ENCODE data around the gene EOGT. TPM values are rescaled to one million over a fixed set of nuclear protein-coding genes. Genes with fewer than 3 reads are reported as not detected.

EOGT gene
- total RNA-seq, 2 experiments from 2014 or later: 5.9 to 10.8 TPM

DNA sequence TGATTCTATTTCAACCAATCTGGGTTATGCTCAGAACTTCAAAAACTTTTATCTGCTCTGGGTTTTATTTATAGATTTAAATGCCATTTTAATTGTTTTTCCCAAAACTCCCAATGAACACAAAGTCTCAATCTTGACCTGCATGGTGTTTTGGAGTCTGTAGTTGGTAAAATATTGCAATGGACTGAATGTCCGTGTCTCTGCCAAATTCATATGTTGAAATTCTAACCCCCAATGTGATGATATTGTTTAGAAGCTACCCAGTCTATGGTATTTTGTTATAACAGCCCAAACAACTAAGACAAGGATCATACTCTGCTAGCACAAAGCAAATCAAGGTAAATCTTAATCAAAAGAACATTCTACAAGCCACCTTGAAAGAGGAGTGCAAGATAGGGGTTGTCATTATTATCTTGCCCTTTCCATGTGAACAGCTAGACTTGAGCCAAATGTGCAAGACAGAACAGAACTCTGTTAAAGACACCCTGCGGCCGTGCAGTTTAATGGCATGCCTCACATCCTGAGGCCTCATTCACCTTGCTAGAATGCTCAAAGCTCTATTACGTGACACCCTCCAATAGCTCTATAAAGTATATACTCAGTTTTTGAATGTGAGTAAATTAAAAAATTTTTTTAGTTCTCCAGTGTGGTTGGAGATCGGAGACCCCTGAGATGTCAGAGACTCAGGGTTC lies 7.5 kb downstream of the EOGT start:
- H3K9me2 ChIP-seq (ENCODE audit: insufficient read depth, low read length): no peaks in the 10 kb centered on the region
- no peaks in the 10 kb centered on the region for H3K4me1 ChIP-seq (ENCODE audit: insufficient read depth, low read length, poor library complexity, severe bottlenecking)
- H3K79me2 ChIP-seq (ENCODE audit: insufficient read depth, low read depth, low read length): no peaks in the 10 kb centered on the region
- H3K4me3 ChIP-seq (ENCODE audit: low read depth, low read length, poor library complexity, severe bottlenecking): no peak overlapping the region
- TF ChIP-seq, protein P1, sequence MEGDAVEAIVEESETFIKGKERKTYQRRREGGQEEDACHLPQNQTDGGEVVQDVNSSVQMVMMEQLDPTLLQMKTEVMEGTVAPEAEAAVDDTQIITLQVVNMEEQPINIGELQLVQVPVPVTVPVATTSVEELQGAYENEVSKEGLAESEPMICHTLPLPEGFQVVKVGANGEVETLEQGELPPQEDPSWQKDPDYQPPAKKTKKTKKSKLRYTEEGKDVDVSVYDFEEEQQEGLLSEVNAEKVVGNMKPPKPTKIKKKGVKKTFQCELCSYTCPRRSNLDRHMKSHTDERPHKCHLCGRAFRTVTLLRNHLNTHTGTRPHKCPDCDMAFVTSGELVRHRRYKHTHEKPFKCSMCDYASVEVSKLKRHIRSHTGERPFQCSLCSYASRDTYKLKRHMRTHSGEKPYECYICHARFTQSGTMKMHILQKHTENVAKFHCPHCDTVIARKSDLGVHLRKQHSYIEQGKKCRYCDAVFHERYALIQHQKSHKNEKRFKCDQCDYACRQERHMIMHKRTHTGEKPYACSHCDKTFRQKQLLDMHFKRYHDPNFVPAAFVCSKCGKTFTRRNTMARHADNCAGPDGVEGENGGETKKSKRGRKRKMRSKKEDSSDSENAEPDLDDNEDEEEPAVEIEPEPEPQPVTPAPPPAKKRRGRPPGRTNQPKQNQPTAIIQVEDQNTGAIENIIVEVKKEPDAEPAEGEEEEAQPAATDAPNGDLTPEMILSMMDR (conservative IDR thresholded peaks at IDR 0.05; ENCODE audit: low read length): no peak
- TF ChIP-seq EZH2phosphoT487 (IDR thresholded peaks at IDR 0.05; ENCODE audit: borderline replicate concordance, low read depth, low read length): no peak
- no peak for DNase-seq (ENCODE audit: low spot score)
- intact Hi-C loops (cut with micrococcal nuclease; ENCODE audit: unreplicated experiment): no loop called here
- H2AFZ ChIP-seq (ENCODE audit: low read length): no peak overlapping the region
- no peaks in the 10 kb centered on the region for H3K36me3 ChIP-seq (ENCODE audit: insufficient read depth, low read length)
- POLR2A ChIA-PET: no interaction called here
- H3K4me2 ChIP-seq (ENCODE audit: low read length): no peak overlapping the region
- CTCF ChIA-PET (ENCODE audit: unreplicated experiment): no interaction called here
- H3K27ac ChIP-seq (ENCODE audit: low read depth, low read length, poor library complexity, severe bottlenecking): no peak overlapping the region
- H4K20me1 ChIP-seq (ENCODE audit: insufficient read depth, low read length): no peaks in the 10 kb centered on the region
- no peaks in the 10 kb centered on the region for H3K9me3 ChIP-seq (ENCODE audit: low read length)
- no TSS peak for BruUV-seq (replicated peaks)

DNA sequence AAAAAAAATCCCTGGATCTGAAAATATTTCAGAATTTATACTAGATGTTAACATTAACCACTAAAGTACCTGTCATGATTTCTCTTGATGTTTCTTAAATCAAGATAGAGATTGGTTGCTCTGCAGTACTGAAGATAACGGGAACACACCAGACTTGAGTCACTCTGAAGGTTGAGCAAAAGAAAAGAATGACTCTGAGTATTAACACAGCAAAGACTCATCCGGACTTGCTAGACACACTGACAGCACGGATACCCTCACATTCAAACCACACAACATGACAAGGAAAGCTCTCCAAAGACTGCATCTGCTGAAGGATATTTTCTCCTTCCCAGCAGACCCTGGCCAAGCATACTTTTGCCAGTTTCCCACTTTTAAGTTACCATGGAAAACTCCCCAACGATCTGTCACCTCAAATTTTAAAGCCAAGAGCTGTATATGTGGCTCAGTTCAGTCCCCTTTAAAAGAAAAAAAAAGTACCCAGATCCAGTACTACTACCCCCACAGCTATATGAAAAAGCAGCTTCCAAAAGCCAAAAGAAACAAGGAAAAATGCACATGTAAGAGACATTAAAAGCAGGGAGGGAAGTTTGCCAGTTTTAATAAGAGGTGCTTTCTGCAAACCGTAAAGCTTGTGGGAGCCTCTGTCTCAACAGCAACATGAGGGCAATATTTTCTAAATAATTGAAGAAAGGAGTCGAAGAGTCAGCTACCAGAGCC lies 8.3 kb downstream of the EOGT start:
- CTCF ChIA-PET (ENCODE audit: unreplicated experiment): no interaction called here
- Histone ChIP-seq H3K27ac (ENCODE audit: low read depth, low read length, poor library complexity, severe bottlenecking) (no peak overlapping the region), H3K9me2 (ENCODE audit: insufficient read depth, low read length) (no peaks in the 10 kb centered on the region), H3K9me3 (ENCODE audit: low read length) (no peaks in the 10 kb centered on the region), H4K20me1 (ENCODE audit: insufficient read depth, low read length) (no peaks in the 10 kb centered on the region), H3K4me1 (ENCODE audit: insufficient read depth, low read length, poor library complexity, severe bottlenecking) (no peaks in the 10 kb centered on the region), H3K36me3 (ENCODE audit: insufficient read depth, low read length) (no peaks in the 10 kb centered on the region), H3K4me2 (ENCODE audit: low read length) (no peak overlapping the region), H3K79me2 (ENCODE audit: insufficient read depth, low read depth, low read length) (no peaks in the 10 kb centered on the region), H2AFZ (ENCODE audit: low read length) (no peak overlapping the region), H3K4me3 (ENCODE audit: low read depth, low read length, poor library complexity, severe bottlenecking) (no peak overlapping the region)
- BruUV-seq (replicated peaks): no TSS peak
- TF ChIP-seq EZH2phosphoT487 (IDR thresholded peaks at IDR 0.05; ENCODE audit: borderline replicate concordance, low read depth, low read length): no peak
- TF ChIP-seq, protein P1 (conservative IDR thresholded peaks at IDR 0.05; ENCODE audit: low read length): no peak
- POLR2A ChIA-PET: no interaction called here
- intact Hi-C loops (cut with micrococcal nuclease; ENCODE audit: unreplicated experiment): no loop called here
- no peak for DNase-seq (ENCODE audit: low spot score)

DNA sequence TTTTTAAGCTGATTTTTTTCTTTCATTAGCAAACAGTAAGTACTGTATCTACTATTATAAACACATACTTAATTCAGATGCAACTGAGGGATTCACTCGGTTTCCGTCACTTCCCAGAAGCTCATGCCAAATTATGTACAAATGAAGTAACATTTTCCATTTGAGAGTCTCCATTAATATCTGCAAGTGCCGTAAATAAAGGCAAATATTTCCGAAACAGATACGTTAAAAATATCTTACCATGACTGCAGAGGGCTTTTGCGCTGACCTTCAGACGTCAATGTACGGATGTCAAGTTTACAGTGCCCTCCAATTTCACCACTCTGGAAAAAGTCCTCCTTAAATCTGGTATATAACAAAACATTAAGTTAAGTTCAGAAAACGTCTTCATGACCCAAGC lies 9.3 kb downstream of the EOGT start:
- Histone ChIP-seq H3K9me2 (ENCODE audit: insufficient read depth, low read length) (no peaks in the 10 kb centered on the region), H3K4me3 (ENCODE audit: low read depth, low read length, poor library complexity, severe bottlenecking) (no peak overlapping the region), H4K20me1 (ENCODE audit: insufficient read depth, low read length) (no peaks in the 10 kb centered on the region), H3K4me1 (ENCODE audit: insufficient read depth, low read length, poor library complexity, severe bottlenecking) (no peaks in the 10 kb centered on the region), H3K27ac (ENCODE audit: low read depth, low read length, poor library complexity, severe bottlenecking) (no peak overlapping the region), H3K36me3 (ENCODE audit: insufficient read depth, low read length) (no peaks in the 10 kb centered on the region), H3K79me2 (ENCODE audit: insufficient read depth, low read depth, low read length) (no peaks in the 10 kb centered on the region), H3K9me3 (ENCODE audit: low read length) (no peaks in the 10 kb centered on the region), H2AFZ (ENCODE audit: low read length) (no peak overlapping the region), H3K4me2 (ENCODE audit: low read length) (no peak overlapping the region)
- intact Hi-C loops (cut with micrococcal nuclease; ENCODE audit: unreplicated experiment): no loop called here
- ChIA-PET CTCF (ENCODE audit: unreplicated experiment) (no interaction called here), POLR2A (interaction anchor here (0.7 to 1.0 kb wide), 2 partner anchors 23 to 27 kb away, joined by 3 to 4 read pairs; no protein-coding TSS in a partner anchor)
- BruUV-seq (replicated peaks): no TSS peak
- no peak for DNase-seq (ENCODE audit: low spot score)
- TF ChIP-seq, protein P1 (conservative IDR thresholded peaks at IDR 0.05; ENCODE audit: low read length): no peak
- no peak for TF ChIP-seq EZH2phosphoT487 (IDR thresholded peaks at IDR 0.05; ENCODE audit: borderline replicate concordance, low read depth, low read length)
